ENCODE results near the gene PTGER4.
"Not testable (repeated sequence)": the region's sequence is repeated elsewhere in the genome, so short reads cannot be mapped to it uniquely, and the experiment has no call there.

The PTGER4 gene

GRCh38 chr5:40679913-40680681 is at the start of gene PTGER4:
Gene PTGER4, plus strand, starts transcription at chr5:40679915. Its CDS starts 1,079 bp downstream, at chr5:40680994.
- DNase-seq, result no peak

GRCh38 chr5:40630126-40630525 is 49.6 kb upstream of the PTGER4 start:
- DNase-seq, result no peak

GRCh38 chr5:40631236-40631635 is 48.5 kb upstream of the PTGER4 start:
- no peak for DNase-seq

DNA sequence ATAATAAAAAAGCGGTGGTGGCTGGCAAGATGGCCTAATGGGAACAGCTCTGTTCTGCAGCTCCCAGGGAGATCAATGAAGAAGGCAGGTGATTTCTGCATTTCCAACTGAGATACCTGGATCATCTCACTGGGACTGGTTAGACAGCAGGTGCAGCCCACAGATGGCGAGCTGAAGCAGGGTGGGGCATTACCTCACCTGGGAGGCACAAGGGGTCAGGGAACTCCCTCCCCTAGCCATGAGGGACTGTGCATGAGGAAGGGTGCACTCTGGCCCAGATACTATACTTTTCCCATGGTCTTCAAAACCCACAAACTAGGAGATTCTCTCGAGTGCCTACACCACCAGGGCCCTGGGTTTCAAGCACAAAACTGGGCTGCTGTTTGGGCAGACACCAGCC is 45.6 kb upstream of the PTGER4 start:
- DNase-seq, result no peak

GRCh38 chr5:40634593-40634992 is 45.1 kb upstream of the PTGER4 start:
- DNase-seq, result no peak

DNA sequence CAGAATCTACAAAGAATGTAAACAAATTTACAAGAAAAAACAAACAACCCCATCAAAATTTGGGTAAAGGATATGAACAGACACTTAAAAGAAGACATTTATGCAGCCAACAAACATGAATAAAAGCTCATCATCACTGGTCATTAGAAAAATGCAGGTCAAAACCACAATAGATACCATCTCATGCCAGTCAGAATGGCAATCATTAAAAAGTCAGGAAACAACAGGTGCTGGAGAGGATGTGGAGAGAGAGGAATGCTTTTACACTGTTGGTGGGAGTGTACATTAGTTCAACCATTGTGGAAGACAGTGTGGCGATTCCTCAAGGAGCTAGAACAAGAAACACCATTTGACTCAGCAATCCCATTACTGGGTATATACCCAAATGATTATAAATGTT is 40.2 kb upstream of the PTGER4 start:
- DNase-seq, result not testable (repeated sequence)

DNA sequence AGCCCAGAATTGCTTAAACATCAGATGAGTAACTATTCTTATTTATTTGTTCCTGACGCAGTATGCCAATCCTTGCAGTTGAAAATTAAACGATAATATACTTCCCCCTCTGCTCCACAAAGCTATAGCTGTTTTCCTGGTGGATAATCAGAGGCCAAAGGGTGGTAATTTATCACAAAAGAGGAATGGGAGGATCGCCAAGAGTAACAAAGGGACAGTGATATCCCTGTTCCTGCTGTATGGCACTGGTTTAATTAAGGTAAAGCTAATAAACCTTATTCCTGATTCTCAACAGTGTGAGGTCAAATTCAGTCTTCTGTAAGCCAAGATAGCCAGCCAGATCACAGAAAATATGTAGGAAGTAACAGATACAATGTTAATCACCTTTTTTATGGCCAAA is 33.4 kb upstream of the PTGER4 start:
- no peak for DNase-seq

DNA sequence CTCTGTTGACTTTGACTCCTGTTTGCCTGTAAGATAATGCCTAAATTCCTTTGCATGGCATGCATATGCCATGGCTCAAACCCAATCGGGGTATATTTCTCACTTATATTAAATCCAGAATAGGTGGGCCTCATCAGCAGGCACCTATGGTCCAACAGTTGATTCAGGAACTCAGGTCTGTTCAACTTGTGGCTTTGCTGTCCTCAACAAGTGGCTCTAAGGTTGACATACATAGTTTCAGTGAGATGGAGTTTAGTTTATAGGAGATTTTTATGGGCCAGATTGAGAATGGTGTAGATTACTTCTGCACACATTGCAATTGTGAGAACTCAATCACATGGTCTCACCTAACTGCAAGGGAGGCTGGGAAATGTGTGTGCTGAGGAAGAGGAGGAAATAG is 31.6 kb upstream of the PTGER4 start:
- DNase-seq, result no peak

DNA sequence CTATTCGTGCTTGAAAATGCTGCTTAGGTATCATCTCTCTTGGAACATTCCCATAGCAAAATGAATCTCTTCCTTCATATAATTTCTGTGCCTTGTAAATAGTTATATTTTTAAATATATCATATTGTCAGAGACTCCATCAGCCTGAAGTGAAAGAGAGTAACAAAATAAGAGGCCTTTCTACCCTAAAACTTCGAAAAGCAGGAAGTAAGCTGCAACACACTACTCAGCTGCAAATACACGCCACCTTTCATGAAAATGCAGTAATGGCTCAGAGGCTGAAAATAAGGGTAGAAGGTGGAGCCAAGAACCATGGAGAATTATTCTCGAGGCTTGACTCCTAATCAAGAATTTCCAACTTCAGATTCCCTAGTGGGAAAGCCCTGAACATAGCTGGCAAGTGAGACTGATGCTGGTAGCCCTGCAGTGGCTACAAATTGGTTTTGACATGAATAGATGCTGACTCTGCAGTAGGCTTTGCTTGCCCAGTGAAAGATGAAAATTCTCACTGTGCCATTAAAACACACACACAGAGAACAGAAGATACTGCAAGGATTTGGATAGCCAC is 30.2 kb upstream of the PTGER4 start:
- DNase-seq, result no peak

- no peak for DNase-seq
Observed at GRCh38 chr5:40651201-40651600, 28.5 kb upstream of the PTGER4 start.

GRCh38 chr5:40652441-40653220 is 27.1 kb upstream of the PTGER4 start:
- DNase-seq, result no peak

DNA sequence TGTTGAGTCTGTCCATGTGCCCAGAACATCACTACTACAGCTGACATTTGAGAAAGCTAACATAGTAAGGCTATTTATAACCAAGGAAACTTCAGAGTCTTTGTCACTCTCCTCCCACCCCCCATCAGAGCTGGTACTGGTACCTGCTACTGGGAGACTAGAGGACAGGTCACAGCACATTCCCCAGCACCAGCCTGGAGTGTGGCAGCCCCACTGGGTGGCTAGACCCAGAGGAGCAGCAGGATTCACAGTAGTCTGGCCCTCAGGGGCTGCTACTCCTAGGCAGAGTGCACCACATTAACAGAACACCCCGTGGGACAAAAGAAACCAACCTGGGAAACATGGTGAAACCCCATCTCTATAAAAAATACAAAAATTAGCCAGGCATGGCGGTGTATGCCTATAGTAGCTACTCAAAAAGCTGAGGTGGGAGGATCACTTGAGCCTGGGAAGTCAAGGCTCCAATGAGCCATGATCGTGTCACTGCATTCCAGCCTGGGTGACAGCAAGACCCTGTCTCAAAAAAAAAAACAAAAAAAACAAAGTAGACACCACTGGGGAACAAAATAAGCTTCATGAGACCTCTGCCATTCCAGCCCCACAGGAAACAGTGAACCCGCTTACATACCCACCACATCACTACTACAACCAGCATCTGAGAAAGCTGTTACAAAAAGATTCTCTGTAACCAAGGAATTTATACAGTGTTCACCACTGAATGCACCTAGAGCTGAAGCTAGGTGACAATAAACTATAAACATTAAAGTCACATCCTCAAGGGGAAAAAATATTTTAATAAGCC is 26.3 kb upstream of the PTGER4 start:
- no peak for DNase-seq

GRCh38 chr5:40654377-40654991 is 25.2 kb upstream of the PTGER4 start:
- DNase-seq, result no peak

DNA sequence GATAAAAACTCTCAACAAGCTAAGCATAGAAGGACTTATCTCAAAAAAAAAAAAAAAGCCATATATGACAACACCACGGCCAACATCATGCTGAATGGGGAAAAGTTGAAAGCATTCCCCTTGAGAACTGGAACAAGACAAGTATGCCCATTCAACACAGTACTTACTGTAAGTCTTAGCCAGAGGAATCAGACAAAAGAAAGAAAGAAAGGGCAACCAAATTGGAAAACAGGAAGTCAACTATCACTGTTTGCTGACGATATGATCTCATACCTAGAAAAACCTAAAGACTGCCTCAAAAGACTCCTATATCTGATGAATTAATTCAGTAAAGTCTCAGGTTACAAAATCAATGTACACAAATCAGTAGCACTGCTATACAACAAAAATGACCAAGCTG is 24.6 kb upstream of the PTGER4 start:
- no peak for DNase-seq

- DNase-seq, result not testable (repeated sequence)
Observed at GRCh38 chr5:40656091-40656490, 23.6 kb upstream of the PTGER4 start.

DNA sequence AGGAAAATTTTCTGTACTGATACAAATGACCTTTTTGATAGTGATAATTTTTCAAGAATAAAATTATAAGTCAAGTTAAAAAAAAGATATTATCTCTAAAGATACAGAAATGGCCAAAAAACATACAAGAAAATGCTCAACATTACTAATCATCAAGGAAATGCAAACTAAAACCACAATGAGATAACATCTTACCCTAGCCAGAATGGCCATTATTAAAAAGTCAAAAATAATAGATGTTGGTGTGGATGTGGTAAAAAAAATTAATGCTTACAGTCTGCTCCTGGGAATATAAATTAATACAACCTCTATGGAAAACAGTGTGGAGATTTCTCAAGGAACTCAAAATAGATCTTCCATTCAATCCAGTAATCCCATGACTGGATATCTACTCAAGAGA is 22.9 kb upstream of the PTGER4 start:
- DNase-seq, result no peak

- no peak for DNase-seq
Observed at GRCh38 chr5:40660751-40661150, 19.0 kb upstream of the PTGER4 start.

- DNase-seq, result no peak
Observed at GRCh38 chr5:40665635-40666298, 13.9 kb upstream of the PTGER4 start.

GRCh38 chr5:40666657-40667056 is 13.1 kb upstream of the PTGER4 start:
- DNase-seq, result no peak

DNA sequence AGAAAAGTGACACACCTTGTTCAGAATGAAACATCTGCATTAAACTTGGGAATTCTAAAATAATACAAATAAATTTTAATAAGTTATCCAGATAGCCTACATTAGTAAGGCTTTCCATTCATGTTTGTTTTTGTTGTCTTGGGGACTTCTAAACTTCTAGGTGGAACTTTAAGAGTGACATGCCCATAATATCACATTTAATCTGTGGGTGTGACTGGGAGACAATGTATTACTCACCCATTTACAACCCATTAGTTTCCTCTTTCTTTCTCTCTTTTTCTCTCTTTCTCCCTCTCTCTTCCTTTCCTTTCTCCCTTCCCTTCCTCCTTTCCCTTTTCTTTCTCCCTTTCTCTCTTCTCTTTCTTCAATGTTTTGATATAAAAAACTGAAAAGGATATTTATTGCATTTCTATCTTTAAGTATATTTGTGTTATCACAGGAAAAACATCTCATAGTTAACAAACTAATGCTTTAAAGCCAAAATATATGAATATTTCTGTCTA is 12.5 kb upstream of the PTGER4 start:
- no peak for DNase-seq

DNA sequence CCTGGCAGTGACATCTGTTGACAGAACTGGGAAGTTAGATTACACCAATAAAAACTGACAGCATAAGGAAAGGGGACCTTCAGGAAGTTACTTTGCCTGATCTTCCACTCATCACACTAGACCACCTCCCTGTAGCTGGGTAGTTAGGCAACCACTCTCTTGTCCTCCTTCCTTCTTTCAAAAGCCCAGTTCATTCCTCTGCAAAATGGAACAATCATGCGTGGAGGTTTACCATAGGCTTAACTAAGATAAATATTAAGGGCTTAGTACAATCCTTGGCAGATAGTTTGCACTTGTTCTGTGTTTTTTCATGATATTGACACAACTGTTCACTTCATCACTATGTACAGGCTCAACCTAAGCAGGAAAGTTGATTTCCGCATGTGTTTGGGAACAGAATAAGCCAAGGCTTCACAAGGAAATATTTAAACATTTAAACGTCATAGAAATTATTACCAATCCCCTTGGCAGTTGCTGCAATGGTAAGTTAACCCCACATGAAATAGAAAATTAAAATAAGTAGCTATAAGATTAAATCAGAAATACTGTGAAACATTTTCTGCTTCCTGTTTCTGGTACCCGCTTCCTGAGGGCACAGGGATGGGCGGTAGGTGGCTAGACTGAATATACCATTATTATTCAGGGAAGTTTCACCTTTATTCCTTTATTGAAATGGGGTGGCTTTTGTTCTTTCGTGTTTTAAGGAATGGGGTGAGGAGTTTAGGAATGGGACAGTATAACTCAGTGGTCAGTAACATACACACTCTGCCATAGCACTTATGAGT is 9.9 kb upstream of the PTGER4 start:
- DNase-seq, result no peak
